ENCODE measurements around the gene CMC1.
"Not testable (repeated sequence)": the region's sequence is repeated elsewhere in the genome, so short reads cannot be mapped to it uniquely, and the experiment has no call there.

Gene CMC1

GRCh38 chr3:28241221-28242160 is at the start of gene CMC1:
TSS of gene CMC1 (plus strand) at chr3:28241619. CDS start at chr3:28241794, 175 bp downstream.
- peak; percentile 92 for DNase-seq

- DNase-seq: no peak
These were observed 43.3 kb upstream of the CMC1 start for GRCh38 chr3:28198161-28198560.

- DNase-seq: no peak
These were observed 42.4 kb upstream of the CMC1 start for GRCh38 chr3:28198974-28199373.

GRCh38 chr3:28199643-28200042 is 41.8 kb upstream of the CMC1 start:
- DNase-seq: not testable (repeated sequence)

- not testable (repeated sequence) for DNase-seq
These were observed 41.0 kb upstream of the CMC1 start for GRCh38 chr3:28200366-28200848.

- no peak for DNase-seq
These were observed 34.9 kb upstream of the CMC1 start for GRCh38 chr3:28206479-28206878.

- DNase-seq: no peak
These were observed 34.3 kb upstream of the CMC1 start for GRCh38 chr3:28207000-28207733.

GRCh38 chr3:28210968-28211713 is 30.3 kb upstream of the CMC1 start:
- DNase-seq: peak; percentile 28

GRCh38 chr3:28212681-28213080 is 28.7 kb upstream of the CMC1 start:
- no peak for DNase-seq

GRCh38 chr3:28215407-28215806 is 26.0 kb upstream of the CMC1 start:
- DNase-seq: no peak

GRCh38 chr3:28218071-28218916 is 23.1 kb upstream of the CMC1 start:
- no peak for DNase-seq

GRCh38 chr3:28218917-28219198 is 22.6 kb upstream of the CMC1 start:
- DNase-seq: no peak

GRCh38 chr3:28224430-28224829 is 17.0 kb upstream of the CMC1 start:
- DNase-seq: no peak

GRCh38 chr3:28226020-28226419 is 15.4 kb upstream of the CMC1 start:
- no peak for DNase-seq

GRCh38 chr3:28228623-28229022 is 12.8 kb upstream of the CMC1 start:
- no peak for DNase-seq

- no peak for DNase-seq
These were observed 8.8 kb upstream of the CMC1 start for GRCh38 chr3:28232659-28233058.

GRCh38 chr3:28234454-28234853 is 7.0 kb upstream of the CMC1 start:
- no peak for DNase-seq

- DNase-seq: no peak
These were observed 2.3 kb upstream of the CMC1 start for GRCh38 chr3:28239108-28239507.

GRCh38 chr3:28240441-28240840 is 978 bp upstream of the CMC1 start:
- no peak for DNase-seq

- DNase-seq: no peak
These were observed 1.1 kb downstream of the CMC1 start for GRCh38 chr3:28242519-28242918.

- DNase-seq: no peak
These were observed 2.1 kb downstream of the CMC1 start for GRCh38 chr3:28243424-28244106.

- no peak for DNase-seq
These were observed 3.1 kb downstream of the CMC1 start for GRCh38 chr3:28244491-28244890.

Data from NCI-H226 (cell line).